HG03175 (cell line): ENCODE measurements around the gene EML3.
"Not testable (repeated sequence)": the region's sequence is repeated elsewhere in the genome, so short reads cannot be mapped to it uniquely, and the experiment has no call there.

ENCODE experiments used
- ATAC-seq: cut with Tn5 transposase; IDR thresholded peaks from one replicate; pipeline ENCODE4 v1.9.1; 2021; ENCODE audit warnings: mild to moderate bottlenecking, moderate library complexity; ENCODE audit not compliant: unreplicated experiment

The EML3 gene

GRCh38 chr11:62621027-62621566 lies 8.5 kb upstream of the EML3 start:
- no peak for ATAC-seq

GRCh38 chr11:62616957-62617356 lies 4.4 kb upstream of the EML3 start:
- not testable (repeated sequence) for ATAC-seq

GRCh38 chr11:62615521-62615920 lies 2.9 kb upstream of the EML3 start:
- no peak for ATAC-seq

- ATAC-seq = no peak
Measured at GRCh38 chr11:62614275-62614674, 1.7 kb upstream of the EML3 start.

GRCh38 chr11:62613291-62613778 lies 760 bp upstream of the EML3 start:
- no peak for ATAC-seq

- ATAC-seq = peak; percentile 29
Measured at GRCh38 chr11:62611705-62612365, 740 bp downstream of the EML3 start.

GRCh38 chr11:62610814-62611704 lies 1.5 kb downstream of the EML3 start:
- ATAC-seq = no peak

GRCh38 chr11:62610403-62610802 lies 2.2 kb downstream of the EML3 start:
- no peak for ATAC-seq

- no peak for ATAC-seq
Measured at GRCh38 chr11:62608776-62609175, 3.8 kb downstream of the EML3 start.

GRCh38 chr11:62607714-62608113 lies 4.9 kb downstream of the EML3 start:
- no peak for ATAC-seq

GRCh38 chr11:62605902-62606301 lies 6.7 kb downstream of the EML3 start:
- no peak for ATAC-seq

GRCh38 chr11:62605467-62605866 lies 7.1 kb downstream of the EML3 start:
- no peak for ATAC-seq

- no peak for ATAC-seq
Measured at GRCh38 chr11:62604460-62605120, 8.0 kb downstream of the EML3 start.

- no peak for ATAC-seq
Measured at GRCh38 chr11:62603776-62604299, 8.7 kb downstream of the EML3 start.

- ATAC-seq = no peak
Measured at GRCh38 chr11:62603072-62603408, 9.5 kb downstream of the EML3 start.

- no peak for ATAC-seq
Measured at GRCh38 chr11:62602141-62603071, 10.2 kb downstream of the EML3 start.

GRCh38 chr11:62601372-62602140 lies 11.0 kb downstream of the EML3 start, which contains the start of gene MTA2:
Gene MTA2, minus strand, starts transcription at chr11:62601865. Its CDS starts 415 bp downstream, at chr11:62601450.
- ATAC-seq = peak; percentile 73

- ATAC-seq = no peak
Measured at GRCh38 chr11:62601122-62601371, 11.5 kb downstream of the EML3 start.

- no peak for ATAC-seq
Measured at GRCh38 chr11:62600367-62601121, 12.0 kb downstream of the EML3 start.
